GM12891 (cell line): Measurements from ENCODE around the gene TYRO3.

Experiments used
- PAX5 ChIP-seq: IDR thresholded peaks from 2 replicates; pipeline ENCODE4 v1.6.1; 2011; ENCODE audit warnings: low read length, moderate library complexity, mild to moderate bottlenecking; ENCODE audit not compliant: insufficient read depth, severe bottlenecking
- POLR2A ChIP-seq: IDR thresholded peaks from 2 replicates; pipeline ENCODE4 v1.6.1; 2011; ENCODE audit warnings: low read depth, low read length, control low read depth
- POLR2AphosphoS5 ChIP-seq: IDR thresholded peaks from 2 replicates; pipeline ENCODE4 v1.6.1; 2011; ENCODE audit warnings: low read depth, low read length, control low read depth
- POU2F2 ChIP-seq: IDR thresholded peaks from 2 replicates; pipeline ENCODE4 v1.6.1; 2011; ENCODE audit warnings: low read depth, mild to moderate bottlenecking, control low read depth, low read length, moderate library complexity
- SPI1 ChIP-seq: IDR thresholded peaks from 2 replicates; pipeline ENCODE4 v1.6.1; 2011; ENCODE audit warnings: low read depth, low read length, control low read depth
- TAF1 ChIP-seq: IDR thresholded peaks from 2 replicates; pipeline ENCODE4 v1.6.1; 2011; ENCODE audit warnings: low read depth, low read length, control low read depth

- TF ChIP-seq POLR2A (no peak), PAX5 (no peak), TAF1 (no peak), POLR2AphosphoS5 (no peak), POU2F2 (no peak), SPI1 (no peak)
These were observed 38.8 kb downstream of the TYRO3 start for GRCh38 chr15:41597787-41598186.
